Stimulated activated CD4-positive, alpha-beta T cell treated with anti-CD3 and anti-CD28 coated beads, Interleukin-1b, Interleukin-23, amount 100 ng/mL, for 1 hour (primary cell): ENCODE data around the gene FIZ1.
A peak's percentile ranks its signal among the peaks of the same experiment; 100 is the strongest.

Source experiments
- DNase-seq, 2 donors: peaks; one replicate each; pipeline ENCODE4 v3.0.0-alpha.2; 2020; ENCODE audit warnings: low read depth in 2 of 2

The FIZ1 gene, protein sequence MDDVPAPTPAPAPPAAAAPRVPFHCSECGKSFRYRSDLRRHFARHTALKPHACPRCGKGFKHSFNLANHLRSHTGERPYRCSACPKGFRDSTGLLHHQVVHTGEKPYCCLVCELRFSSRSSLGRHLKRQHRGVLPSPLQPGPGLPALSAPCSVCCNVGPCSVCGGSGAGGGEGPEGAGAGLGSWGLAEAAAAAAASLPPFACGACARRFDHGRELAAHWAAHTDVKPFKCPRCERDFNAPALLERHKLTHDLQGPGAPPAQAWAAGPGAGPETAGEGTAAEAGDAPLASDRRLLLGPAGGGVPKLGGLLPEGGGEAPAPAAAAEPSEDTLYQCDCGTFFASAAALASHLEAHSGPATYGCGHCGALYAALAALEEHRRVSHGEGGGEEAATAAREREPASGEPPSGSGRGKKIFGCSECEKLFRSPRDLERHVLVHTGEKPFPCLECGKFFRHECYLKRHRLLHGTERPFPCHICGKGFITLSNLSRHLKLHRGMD

DNA sequence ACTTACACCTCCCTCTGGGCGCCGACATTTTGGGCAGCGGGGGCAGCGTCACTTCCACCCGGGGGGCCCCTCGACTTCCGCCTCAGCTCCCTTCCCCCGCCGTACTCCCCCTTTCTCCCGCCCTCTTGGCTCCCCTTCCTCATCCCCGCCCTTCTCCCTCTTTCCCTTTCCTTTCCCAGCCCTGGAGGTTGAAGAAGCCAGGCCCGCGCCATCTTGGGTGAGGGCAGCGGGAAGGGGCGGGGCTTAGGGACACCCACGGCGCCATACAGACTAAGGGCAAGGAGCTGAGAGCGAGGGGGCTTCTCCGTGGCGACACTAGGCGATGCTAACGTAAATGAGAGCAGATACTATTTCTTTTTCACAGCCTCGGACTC is at the start of gene FIZ1:
Gene FIZ1, minus strand, starts transcription at position 50 of the 374 bp plus-strand sequence. CDS start 1,652 bp downstream, outside the sequence.
- DNase-seq, result peak; percentile 90 to 96

DNA sequence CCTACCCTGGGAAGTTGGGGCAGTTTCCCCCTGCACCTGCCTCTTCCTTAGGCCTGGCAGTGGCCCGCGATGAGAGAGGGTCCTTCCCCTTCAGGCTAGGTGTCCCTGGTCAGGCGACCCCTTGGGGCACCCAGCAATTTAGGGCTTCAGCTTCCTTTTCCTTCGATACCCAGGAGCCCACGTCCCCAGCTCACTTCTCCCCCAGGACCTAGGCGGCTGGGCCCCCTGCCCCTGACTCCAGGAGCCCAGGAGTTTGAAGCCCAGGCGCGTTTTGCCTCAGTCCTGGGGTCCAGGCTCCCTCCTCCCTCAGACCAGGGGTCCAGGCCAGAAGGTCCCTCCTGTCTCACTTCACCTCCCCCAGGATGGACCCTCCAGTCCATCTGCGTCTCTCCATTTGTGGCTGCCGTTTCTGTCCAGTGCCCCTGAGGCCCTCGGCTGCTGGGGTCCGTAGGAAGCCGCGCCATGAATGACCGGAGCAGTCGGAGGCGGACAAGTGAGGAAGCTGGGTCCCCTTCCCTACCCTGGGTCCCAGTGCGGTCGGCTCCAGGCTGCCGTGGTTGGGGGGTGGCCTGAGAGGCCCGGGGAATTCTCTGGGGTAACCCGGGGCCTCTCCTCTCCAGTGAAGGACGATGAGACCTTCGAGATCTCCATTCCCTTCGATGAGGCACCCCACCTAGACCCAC is 49.4 kb upstream of the FIZ1 start:
- no peak for DNase-seq

DNA sequence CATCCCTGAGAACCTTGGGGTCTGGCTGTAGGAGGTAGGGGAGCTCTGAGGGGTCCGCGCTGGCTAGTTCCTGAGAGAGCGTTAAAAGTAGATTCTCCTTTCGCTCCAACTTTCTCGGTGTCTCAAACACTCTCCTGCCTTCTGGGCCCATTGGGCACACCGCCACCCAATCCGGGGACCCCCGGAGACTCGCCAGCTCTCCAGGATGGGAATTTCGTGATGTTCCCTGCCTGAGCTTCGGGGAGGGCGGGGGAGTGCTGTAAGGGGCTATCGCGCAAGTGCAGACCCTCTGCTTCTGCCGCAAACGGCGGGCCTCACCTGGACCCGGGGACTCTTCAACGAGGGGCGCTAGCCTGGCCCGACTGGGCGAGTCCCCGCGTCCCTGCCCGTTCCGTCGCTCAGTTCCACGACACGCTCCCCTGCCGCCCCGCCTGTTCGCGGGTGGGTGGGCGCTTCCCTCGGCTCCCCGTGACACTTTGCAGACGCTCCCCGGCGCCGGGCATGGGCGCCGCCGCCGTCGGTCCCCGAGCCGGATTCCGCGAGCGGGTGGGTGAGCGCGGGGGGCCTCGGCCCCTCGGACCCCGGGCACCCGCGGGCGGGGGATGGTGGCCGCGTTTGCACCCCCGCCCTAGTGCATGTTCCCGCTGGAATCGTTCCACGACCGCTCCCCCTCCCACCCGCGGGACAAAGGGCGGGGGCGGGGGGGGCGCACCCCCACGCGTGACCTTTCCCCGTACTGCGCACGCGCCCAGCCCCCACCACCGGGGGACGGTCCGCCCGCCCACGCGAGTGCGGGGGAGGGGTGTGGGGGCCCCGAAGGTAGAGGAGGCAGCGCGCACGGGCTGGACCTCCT is 48.6 kb upstream of the FIZ1 start, which contains the start of gene CCDC106:
Gene CCDC106, plus strand, starts transcription at position 481 of the 853 bp plus-strand sequence. CDS start 835 bp downstream, outside the sequence.
- DNase-seq, result no peak

DNA sequence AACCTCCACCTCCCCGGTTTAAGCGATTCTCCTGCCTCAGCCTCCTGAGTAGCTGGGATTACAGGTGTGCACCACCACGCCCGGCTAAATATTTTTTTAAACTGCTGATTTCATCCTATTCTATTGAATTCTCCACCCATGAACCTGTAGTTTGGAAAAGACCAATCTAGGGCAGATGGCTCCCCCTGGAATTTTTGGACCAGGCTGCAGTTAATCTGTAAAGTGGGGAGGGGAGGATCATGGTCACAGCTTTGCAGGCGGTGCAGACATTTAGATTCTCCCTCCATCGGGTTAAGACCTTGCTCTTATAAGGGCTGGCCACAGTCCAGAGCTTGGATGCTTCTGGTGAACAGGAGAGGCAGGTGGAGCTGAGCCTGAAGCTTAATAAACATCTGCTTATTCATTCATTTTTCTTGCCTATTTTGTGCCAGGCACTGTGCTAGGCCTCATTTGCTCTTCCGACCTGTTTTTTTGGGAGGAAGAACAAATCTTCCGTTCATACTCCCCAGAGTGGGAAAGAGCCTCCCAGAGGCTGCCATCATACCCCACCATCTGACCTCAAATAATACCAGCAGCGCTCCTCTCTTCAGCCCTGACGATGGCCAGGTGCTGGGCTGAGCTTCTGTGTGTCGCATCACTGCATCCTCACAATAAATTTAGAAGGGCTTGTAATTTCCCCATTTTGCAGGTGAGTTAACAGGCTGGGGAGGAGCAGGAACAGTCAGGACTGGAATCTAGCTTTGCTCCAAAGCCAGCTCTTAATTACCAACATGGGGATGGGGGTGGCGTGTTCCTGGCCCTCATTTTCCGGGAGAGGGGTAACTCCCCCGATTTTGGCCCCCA is 47.8 kb upstream of the FIZ1 start:
- DNase-seq, result no peak

DNA sequence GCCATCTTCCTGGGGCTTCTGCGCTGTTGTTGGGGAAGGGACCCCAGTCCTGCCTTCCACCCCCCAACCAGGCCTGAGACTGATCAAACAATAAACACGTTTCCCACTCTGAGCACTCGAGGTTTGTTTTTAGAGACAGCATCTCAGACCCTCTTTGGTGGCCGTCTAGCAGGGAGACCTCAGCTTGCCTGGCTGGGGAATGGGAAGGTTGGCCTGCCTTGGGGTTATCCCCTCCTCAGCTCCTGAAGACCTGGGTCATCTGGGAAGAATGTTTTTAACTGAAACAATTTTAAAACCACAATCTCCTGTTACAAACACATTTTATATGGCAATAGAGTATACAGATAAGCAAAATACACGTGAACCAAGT is 46.2 kb upstream of the FIZ1 start:
- DNase-seq, result no peak

DNA sequence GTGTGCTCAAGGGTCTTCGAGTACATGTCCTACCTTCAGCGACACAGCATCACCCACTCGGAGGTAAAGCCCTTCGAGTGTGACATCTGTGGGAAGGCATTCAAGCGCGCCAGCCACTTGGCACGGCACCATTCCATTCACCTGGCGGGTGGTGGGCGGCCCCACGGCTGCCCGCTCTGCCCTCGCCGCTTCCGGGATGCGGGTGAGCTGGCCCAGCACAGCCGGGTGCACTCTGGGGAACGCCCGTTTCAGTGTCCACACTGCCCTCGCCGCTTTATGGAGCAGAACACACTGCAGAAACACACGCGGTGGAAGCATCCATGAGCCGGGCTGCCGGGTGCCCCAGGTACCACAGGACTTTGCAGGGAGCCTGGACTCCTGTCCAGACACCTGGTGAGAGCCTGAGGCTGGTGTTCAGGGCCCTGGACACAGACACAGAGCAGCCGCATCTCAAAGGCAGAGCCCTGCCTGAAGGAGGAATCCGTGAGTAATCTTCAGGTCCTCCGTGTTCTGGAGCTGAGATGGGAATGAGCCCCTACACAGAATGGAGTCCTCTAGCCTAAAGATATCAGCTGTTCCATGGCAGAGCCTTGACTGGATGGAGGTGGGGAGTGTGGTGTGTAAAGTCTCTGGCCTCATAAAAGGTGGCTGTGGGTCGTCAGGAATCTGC is 45.7 kb upstream of the FIZ1 start:
- no peak for DNase-seq

DNA sequence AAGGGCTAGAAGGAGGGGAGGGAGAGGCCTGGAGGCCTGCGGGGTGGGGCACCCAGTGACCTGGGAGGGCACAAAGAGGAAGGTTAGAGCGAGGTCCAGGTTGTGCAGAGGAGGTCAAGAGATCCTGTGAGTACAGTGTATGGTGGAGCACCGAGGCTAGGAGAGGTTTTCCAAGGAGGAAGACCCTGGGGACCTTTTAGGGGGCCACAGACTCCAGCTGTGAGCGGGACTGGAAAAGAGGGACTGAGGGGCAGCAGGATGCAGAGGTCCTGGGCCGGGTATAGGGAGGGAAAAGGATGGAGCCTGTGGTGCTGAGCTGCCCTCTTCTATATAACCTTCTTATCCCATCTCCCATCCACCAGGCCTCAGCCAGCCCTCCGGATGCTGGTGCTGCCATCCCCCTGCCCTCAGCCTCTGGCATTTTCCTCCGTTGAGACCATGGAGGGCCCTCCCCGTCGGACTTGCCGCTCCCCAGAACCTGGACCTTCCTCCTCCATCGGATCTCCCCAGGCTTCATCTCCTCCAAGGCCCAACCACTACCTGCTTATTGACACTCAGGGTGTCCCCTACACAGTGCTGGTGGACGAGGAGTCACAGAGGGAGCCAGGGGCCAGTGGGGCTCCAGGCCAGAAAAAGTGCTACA is 45.0 kb upstream of the FIZ1 start:
- no peak for DNase-seq

DNA sequence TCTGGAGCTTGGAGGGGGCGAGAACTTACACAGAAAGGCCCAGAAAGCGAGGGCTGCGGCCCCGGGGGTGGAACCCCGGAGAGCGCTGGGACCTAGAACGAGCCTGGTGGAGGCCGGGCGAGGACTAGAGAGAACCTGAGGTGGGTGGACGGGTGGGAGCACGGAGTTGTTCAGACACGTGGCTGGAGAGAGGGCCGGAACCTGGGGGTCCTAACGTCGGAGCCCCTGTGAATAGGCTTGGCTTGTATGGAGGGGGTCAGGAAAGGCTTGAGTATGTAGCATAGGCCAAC is 44.5 kb upstream of the FIZ1 start:
- DNase-seq, result no peak

DNA sequence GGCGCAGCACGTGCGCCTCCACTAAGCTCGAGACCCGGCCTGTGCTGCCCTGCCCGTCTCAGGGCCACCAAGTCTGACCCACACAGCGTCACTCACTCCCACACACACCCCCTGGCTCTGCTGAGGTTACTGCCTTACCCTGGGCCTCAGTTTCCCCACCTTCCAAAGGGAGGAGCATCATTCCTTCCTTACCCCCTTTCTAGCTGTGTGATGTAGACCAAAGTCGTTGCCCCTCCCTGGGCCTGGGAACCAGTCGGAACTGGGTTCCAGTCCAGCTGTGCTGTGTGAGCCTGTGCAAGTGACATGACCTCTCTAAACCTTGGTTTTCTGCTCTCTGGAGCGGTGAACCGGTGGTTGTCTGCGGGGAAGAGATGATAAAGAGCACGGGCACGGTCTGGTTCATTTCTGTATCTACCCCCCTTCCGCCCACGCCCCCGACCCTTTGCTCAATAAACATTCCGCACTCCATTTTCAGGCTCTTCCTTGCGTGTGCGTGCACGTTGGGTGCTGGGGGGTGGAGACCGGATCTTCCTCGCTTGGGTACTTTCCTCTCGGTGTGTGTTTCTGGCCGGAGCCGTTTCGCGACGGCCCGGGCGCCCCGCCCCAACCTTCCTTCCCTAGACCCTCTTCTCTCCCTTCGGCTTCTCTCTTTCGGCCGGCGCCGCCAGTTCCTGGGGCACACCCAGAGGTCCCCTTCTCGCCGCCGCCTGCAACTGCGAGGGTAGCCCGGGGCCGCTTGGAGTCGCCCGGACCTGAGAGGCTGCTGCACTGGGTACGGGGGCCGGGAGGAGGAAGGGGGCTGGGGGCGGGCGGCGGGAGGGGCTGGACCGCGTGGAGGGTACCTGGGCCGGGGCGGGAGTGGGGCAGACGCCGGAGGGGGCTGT is 43.9 kb upstream of the FIZ1 start, which contains the start of gene ZNF581:
Gene ZNF581, plus strand, starts transcription at position 647 of the 884 bp plus-strand sequence. CDS start 923 bp downstream, outside the sequence.
- peak; percentile 44 to 71 for DNase-seq

DNA sequence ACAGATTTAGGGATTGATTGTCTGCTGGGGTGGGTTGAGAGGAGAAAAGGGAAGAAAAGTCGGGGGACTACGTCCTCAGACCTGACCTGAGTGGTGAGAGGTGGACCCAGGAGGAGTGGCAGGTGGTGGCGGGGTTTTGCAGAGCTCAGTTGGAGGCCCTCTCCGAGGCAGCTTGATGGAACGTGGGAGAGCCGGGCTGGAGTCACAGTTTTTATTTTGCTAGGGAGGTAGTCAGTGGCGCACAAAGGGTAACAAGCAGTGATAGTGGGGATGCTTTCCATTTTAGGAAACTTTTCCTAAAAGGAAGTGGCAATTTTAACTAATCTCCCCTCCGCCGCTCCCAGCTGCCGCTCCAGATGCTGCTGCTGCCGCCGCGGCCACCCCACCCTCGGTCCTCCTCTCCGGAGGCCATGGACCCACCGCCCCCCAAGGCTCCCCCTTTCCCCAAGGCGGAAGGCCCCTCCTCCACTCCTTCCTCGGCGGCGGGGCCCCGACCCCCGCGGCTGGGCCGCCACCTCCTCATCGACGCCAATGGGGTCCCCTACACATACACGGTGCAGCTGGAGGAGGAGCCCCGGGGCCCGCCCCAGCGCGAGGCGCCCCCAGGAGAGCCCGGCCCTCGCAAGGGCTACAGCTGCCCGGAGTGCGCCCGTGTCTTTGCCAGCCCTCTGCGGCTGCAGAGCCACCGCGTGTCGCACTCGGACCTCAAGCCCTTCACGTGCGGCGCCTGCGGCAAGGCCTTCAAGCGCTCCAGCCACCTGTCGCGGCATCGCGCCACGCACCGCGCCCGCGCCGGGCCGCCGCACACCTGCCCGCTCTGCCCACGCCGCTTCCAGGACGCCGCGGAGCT is 43.1 kb upstream of the FIZ1 start:
- no peak for DNase-seq

DNA sequence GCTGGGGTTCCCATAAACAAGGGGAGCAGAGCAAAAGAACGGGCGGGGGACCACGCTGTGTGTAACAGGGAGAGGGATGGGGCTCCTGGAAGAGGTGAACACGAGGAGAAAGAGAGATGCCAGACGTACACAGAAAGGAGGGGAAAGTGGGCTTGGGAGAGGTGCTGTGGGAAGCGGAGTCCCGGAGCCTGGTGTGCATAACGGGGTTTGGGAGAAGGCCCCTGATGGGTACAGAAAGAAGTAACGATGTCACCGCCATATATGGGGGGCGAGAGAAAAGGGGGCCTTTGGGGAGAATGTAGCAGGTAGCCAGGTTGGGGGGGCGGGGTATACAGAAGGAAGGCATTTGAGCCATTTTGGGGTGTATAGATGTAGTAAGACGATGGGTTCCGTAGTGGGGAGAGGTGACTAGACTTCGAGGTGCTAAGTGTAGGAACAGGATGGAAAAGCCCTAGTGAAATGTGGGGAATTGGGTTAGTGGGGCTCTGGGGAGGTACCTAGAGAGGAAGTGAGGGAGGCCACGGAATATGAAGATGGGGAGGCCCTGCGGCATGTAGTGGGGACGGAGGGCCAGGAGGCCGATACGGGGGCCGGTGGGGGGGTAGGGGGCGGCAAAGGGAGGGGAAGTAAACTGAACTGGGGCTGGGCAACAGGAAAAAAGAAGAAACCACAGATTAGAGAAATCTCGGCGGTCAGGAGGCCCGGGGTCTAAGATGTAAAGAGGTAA is 42.3 kb upstream of the FIZ1 start:
- DNase-seq, result no peak

DNA sequence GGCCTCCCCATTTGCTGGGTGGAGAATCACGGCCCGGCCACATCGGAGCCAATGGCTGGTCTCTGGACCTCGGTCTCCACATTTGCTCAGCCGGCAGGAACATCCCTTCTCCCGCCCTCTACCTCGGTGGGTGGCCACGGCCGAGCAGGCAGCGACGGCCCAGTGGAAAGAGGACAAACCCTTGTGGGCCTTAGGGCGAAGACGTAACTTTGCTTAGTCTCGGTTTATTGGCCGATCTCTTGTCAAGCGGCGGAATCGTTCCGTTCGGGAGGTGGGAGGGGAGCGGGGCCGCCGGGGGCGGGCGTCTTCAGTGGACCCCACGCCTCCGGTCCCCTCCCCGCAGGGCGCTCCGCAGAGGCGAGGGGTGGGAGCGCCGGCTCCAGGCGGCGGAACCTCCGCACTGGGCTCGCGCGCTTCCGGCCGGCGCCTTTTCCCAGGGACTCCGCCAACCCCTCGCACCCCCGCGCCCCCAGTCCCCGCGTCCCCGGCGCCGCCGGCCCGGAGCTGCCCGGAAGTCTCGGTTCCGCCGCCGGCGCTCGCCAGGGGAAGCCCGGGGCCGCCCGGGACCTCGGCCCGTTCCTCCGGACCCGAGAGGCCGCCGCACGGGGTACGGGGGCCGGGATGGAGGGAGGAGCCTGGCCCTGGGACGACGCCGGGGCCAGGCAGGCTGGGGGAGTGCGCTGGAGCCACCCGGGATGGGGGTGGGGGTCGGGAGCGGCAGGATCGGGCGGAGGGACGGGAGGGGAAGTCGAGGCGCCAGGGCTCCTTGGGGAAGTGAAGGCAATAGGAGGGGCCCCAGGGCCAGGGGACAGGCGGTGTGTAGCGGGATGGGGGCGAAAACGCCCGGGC is 41.5 kb upstream of the FIZ1 start, which contains the start of gene ZNF580:
Gene ZNF580, plus strand, starts transcription at position 426 of the 849 bp plus-strand sequence. CDS start 1,507 bp downstream, outside the sequence.
- peak; percentile 22 to 53 for DNase-seq

DNA sequence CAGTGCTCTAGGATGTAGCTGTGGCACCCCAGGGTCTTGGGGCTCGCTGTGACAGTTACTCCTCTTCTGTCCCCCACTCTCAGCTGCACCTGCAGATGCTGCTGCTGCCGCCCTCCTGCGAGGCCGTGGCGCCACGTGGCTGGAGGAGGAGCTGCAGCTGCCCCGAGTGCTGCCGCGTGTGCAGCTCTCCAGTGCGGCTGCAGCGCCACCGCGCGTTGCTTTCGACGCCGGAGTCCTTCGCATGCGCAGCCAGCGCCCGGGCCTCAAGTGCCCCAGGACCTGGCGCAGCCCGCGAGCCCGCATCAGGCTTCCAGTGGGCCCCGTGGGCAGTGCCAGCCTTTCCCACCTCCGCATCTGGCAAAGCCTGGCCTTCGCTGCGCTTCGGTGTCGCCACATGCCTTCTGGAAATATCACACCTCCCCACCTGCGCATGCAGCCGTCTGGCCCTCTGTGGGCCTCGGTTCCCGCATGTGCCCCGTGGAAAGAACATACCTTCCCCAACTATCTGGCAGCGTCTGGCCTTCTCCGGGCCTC is 40.8 kb upstream of the FIZ1 start:
- peak in 1 of 2 donors; percentile 34 for DNase-seq

DNA sequence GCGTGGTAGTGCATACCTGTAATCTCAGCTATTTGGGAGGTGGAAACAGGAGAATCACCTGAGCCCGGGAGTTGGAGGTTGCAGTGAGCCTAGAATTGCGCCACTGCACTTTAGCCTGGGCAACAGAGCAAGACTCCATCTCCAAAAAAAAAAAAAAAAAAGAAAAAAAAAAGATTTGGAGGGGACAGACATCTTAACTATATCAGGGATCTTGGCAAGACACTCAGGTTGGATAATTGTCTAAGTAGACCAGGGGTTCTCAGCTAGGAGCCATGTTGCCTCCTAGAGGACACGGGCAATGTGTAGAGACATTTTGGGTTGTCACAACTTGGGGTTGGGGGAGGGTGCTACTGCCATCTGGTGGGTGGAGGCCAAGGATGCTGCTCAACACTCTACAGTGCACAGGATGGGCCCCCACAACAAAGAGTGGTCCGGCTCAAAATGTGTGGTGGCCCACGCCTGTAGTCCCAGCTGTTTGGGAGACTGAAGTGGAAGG is 39.6 kb upstream of the FIZ1 start:
- DNase-seq, result no peak

DNA sequence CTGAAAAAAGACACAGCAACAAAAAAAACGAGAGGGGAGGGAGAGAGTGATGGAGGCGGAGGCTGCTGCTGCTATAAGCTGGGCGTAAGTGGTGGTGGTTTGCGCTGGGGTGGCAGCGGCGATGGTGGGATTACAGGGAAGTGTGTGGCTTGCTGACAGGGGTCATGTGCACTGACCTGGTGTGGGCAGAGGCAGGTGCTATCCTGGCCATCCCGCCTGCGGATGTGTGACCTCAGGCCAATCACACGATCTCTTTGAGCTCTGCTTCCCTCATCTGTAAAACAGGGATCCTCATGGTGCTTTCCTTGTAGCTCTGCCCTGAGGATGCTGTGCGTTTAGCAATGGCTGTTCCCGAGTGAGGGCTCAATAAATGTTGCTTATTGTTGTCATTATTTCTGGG is 38.2 kb upstream of the FIZ1 start:
- no peak for DNase-seq

DNA sequence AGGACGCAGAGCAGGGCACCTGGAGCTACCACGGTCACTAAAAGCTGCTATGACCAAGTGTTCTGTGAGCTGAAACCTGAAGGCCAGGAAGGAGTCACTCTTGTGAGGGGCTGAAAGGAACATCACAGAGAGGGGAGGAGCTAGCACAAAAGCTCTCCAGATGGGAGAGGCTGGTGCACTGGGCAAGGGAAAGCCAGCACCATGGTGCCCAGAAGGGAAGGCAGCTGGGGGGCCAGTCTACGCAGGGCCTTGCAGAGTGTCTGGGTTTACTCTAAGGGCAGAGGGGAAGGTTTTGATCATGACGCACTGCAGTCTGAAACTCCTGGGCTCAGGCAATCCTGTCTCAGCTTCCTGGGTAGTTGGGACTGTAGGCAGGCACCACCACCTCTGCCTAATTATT is 37.4 kb upstream of the FIZ1 start:
- DNase-seq, result no peak
